Body of pancreas (tissue), 4 donors: ENCODE data around the gene TGM6.

Experiments used
- CTCF ChIP-seq, 7 experiments: fragments of 450-650 bp in 4 of 7; fragments of 200-600 bp in 3 of 7; sonication (generic) in 3 of 7; IDR thresholded peaks; one replicate each; pipeline ENCODE4 v1.5.1; 2016 to 2019; ENCODE audit warnings: antibody characterized with exemption in 7 of 7
- POLR2A ChIP-seq, 3 donors: fragments of 450-650 bp; IDR thresholded peaks; one replicate each; pipeline ENCODE4 v1.6.1; 2016; ENCODE audit warnings: antibody characterized with exemption in 3 of 3, mild to moderate bottlenecking in 2 of 3

GRCh38 chr20:2390951-2391675, 10.4 kb downstream of the TGM6 start:
- no peak for TF ChIP-seq POLR2A (IDR thresholded peaks at IDR 0.05)
- no peak for TF ChIP-seq CTCF (IDR thresholded peaks at IDR 0.05)
